ENCODE results near the gene EFHB.
A peak's percentile ranks its signal among the peaks of the same experiment; 100 is the strongest.
"Not testable (repeated sequence)": the region's sequence is repeated elsewhere in the genome, so short reads cannot be mapped to it uniquely, and the experiment has no call there.

The EFHB gene, protein sequence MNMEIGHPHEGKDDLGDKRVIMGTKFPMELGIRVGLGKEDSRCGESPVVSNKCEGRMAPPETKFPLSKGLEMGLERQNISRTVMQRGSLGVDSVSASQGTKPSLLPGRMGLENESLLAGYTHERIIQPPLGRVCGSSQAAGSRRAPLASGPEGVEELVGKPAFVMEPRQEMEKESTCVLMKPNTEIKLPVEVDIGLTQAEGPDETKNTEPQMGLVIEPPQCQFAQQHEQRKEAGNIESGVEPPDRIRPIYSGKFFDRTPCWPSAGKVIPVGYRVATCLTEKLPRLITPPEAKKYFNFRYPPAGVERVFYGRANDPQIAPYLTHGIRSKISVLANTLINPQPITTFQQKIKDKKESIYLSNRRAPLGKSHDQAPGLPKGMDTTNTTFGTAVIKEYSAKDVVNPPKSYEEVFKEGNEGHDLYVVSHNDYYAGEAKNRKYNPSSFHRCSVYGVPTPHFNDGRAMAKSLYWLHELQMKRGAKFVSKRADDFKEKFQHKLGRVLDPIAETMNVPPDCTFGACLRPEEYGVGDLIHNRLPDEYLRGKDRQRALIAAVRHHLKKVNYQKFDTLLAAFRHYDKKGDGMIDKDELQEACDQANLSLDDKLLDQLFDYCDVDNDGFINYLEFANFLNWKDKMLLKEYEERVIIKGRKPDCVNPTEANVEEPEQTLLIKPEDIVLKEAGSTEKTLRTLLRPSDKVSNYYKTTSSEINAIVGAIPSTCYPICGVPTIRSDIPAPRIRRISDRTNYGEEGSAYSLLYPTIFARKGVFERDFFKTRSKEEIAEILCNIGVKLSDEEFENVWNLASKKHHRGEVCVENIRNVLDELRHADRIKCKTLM

GRCh38 chr3:19934098-19934566, at the start of gene EFHB:
Gene EFHB (minus strand): TSS chr3:19934217. CDS start chr3:19934018, 199 bp downstream.
- DNase-seq (ENCODE audit: low read depth, low spot score) = no peak

- DNase-seq (ENCODE audit: low read depth, low spot score) = no peak
Observed at GRCh38 chr3:19972054-19972453, 38.0 kb upstream of the EFHB start.

DNA sequence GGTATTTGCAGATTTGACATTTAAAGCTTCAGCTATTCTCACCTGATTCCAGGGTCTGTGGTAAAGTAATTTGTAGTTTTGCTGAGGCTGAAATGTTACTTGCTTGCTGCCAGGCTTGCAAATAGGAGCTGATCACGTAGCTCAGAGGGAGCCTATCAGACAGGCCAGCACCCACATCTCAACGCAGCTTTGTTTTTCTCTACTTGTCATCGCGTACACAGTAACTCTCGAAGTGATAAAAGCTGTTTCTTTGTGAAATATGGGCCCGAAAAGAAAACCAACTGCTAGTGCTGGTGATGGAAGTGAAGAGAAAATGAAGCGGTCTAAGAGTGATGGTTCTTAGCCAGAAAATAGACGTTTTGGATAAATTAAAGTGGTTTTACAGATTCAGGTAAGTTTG, 36.3 kb upstream of the EFHB start:
- no peak for DNase-seq (ENCODE audit: low read depth, low spot score)

- no peak for DNase-seq (ENCODE audit: low read depth, low spot score)
Observed at GRCh38 chr3:19967812-19968211, 33.8 kb upstream of the EFHB start.

GRCh38 chr3:19967208-19967607, 33.2 kb upstream of the EFHB start:
- DNase-seq (ENCODE audit: low read depth, low spot score) = no peak

- no peak for DNase-seq (ENCODE audit: low read depth, low spot score)
Observed at GRCh38 chr3:19961960-19962359, 27.9 kb upstream of the EFHB start.

GRCh38 chr3:19960696-19961095, 26.7 kb upstream of the EFHB start:
- no peak for DNase-seq (ENCODE audit: low read depth, low spot score)

GRCh38 chr3:19959505-19959904, 25.5 kb upstream of the EFHB start:
- DNase-seq (ENCODE audit: low read depth, low spot score) = no peak

DNA sequence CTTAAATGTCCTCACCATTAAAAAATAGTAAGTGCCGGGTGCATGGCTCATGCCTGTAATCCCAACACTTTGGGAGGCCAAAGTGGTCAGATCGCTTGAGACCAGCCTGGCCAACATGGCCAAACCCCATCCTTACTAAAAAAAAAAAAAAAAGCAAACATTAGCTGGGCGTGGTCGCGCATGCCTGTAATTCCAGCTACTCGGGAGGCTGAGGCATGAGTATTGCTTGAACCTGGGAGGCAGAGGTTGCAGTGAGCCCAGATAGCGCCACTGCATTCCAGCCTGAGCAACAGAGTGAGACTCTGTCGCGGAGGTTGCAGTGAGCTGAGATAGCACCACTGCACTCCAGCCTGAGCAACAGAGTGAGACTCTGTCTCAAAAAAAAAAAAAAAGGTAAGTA, 23.3 kb upstream of the EFHB start:
- DNase-seq (ENCODE audit: low read depth, low spot score) = not testable (repeated sequence)

- DNase-seq (ENCODE audit: low read depth, low spot score) = no peak
Observed at GRCh38 chr3:19954676-19955075, 20.7 kb upstream of the EFHB start.

GRCh38 chr3:19950316-19950715, 16.3 kb upstream of the EFHB start:
- no peak for DNase-seq (ENCODE audit: low read depth, low spot score)

DNA sequence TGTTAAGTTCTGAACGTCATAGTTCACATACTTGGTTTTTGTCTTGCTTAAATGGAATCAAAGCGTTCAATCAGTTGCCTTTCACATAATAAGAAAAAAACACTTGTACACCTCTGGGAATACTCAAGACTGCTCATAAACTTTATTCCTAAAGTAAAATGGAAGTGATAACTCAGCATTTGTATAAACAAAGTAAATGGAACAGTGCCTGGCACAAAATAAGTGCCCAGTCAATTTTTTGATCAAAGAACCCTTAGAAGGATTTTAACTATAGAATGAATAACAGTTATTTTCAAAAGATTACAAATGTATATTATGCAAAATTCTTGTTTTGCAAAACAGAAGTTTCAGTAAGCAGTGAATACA, 14.2 kb upstream of the EFHB start:
- peak; percentile 4 for DNase-seq (ENCODE audit: low read depth, low spot score)

DNA sequence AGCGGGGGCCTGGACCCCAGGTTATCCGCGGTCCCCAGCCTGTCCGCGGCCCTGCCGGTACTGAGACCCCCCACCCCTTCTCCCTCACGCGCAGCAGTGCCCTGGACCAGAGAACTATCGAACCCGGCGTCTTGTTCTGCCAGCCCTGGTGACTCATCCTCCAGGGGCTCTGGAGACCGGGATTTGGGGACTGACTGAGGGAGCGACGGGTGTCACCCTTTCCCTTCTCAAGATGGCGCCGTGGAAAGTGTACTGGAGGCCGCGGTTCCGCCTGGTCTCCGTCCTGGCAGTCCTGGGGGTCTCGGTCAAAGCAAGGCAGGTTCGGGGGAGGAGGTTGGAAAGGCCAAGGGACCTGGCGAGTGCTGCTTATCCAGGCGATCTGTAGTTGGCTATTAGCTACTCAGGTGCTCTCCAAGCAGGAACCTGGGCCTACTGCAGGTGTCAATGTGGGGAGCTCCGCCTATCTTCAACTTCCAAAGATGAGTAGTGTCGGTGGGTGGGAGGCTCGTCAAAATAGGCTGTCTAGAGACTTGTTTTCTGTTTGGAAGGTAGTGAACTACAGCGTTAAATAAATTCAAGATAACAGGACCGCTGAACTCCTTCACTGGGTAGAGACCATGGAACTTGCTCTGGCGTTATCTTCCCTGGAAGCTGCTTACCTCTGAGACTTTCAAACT, 13.7 kb upstream of the EFHB start:
- DNase-seq (ENCODE audit: low read depth, low spot score) = peak; percentile 5

- DNase-seq (ENCODE audit: low read depth, low spot score) = peak; percentile 93
Observed at GRCh38 chr3:19946832-19947548, 13.0 kb upstream of the EFHB start, which contains the start of gene RAB5A. Gene RAB5A (plus strand): TSS chr3:19947097. CDS start chr3:19950899, 3,802 bp downstream.

GRCh38 chr3:19945969-19946831, 12.2 kb upstream of the EFHB start:
- no peak for DNase-seq (ENCODE audit: low read depth, low spot score)

- DNase-seq (ENCODE audit: low read depth, low spot score) = no peak
Observed at GRCh38 chr3:19945534-19945933, 11.5 kb upstream of the EFHB start.

- no peak for DNase-seq (ENCODE audit: low read depth, low spot score)
Observed at GRCh38 chr3:19940643-19941042, 6.6 kb upstream of the EFHB start.

GRCh38 chr3:19938295-19938627, 4.2 kb upstream of the EFHB start:
- no peak for DNase-seq (ENCODE audit: low read depth, low spot score)

- no peak for DNase-seq (ENCODE audit: low read depth, low spot score)
Observed at GRCh38 chr3:19937459-19938294, 3.7 kb upstream of the EFHB start.

DNA sequence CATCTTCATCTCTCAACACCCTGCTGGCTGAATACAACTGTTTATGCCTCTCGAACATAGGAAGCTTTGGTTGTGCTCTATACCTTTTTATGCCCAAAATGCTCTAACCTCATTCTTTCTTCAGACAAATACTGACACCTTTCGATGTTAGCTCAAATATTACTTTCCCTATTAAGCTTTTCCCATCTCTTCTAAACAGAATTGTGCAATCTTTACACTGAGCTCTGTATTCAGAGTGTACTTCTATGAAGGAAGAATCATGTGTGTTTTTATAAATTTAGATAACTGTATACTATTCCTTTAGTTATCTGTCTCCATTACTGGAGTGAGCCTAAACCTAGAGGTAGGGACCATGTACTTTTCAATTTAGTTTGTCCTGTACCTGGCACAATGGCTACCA, 1.6 kb downstream of the EFHB start:
- no peak for DNase-seq (ENCODE audit: low read depth, low spot score)
